H1 (cell line): ENCODE results near the gene RAMP1. TPM values are rescaled to one million over a fixed set of nuclear protein-coding genes. Genes with fewer than 3 reads are reported as not detected.

Experiments used
- BCL11A ChIP-seq, 2 experiments: IDR thresholded peaks; one replicate each; pipeline ENCODE4 v1.6.1; 2011; ENCODE audit warnings: low read depth in 2 of 2, low read length in 2 of 2, mild to moderate bottlenecking in 2 of 2
- GABPA ChIP-seq: IDR thresholded peaks from 2 replicates; pipeline ENCODE4 v1.6.1; 2011; ENCODE audit warnings: mild to moderate bottlenecking, low read length, moderate library complexity, borderline replicate concordance; ENCODE audit not compliant: insufficient read depth
- JUND ChIP-seq: IDR thresholded peaks from 2 replicates; pipeline ENCODE4 v1.6.1; 2011; ENCODE audit warnings: mild to moderate bottlenecking, improper control_type of control experiment, low read length
- NRF1 ChIP-seq: IDR thresholded peaks from 2 replicates; pipeline ENCODE4 v1.6.1; 2011; ENCODE audit warnings: mild to moderate bottlenecking, low read depth, low read length, improper control_type of control experiment
- RFX5 ChIP-seq: IDR thresholded peaks from 2 replicates; pipeline ENCODE4 v1.6.1; 2011; ENCODE audit warnings: low read depth, low read length, improper control_type of control experiment, borderline replicate concordance
- SIRT6 ChIP-seq: IDR thresholded peaks from one replicate; pipeline ENCODE4 v1.7.1; 2012; ENCODE audit warnings: low read length, inconsistent platforms
- SP2 ChIP-seq: IDR thresholded peaks from 2 replicates; pipeline ENCODE4 v1.6.1; 2012; ENCODE audit warnings: mild to moderate bottlenecking, low read length, inconsistent platforms
- SRF ChIP-seq: IDR thresholded peaks from 2 replicates; pipeline ENCODE4 v1.6.1; 2011; ENCODE audit warnings: mild to moderate bottlenecking, low read depth, low read length, moderate library complexity
- polyA plus RNA-seq, 7 experiments: library from polyadenylated mRNA; depleted of rRNA in 3 of 7; stranded (reverse) in 5 of 7; unstranded in 2 of 7; fragments of >200 nt in 5 of 7; fragments of 200-250 nt in 2 of 7; gene quantifications; 1 replicate in 5 of 7; 2 replicates in 1 of 7; 4 replicates in 1 of 7; pipeline versions ENCODE4 v1.2.1 to v1.2.3, GENCODE V29; 2011 to 2013; ENCODE audit warnings: missing spikeins in 2 of 7, mixed read lengths in 2 of 7
- total RNA-seq: library from RNA; stranded (reverse); fragmentation: NEBNext Ultra II Directional; extraction: Animal tissue kit (Norgen Biotek cat#: 25700); gene quantifications from 2 replicates; pipeline ENCODE4 v1.2.1, GENCODE V29; 2021

RAMP1 gene
- total and polyA plus RNA-seq, 2 of the 8 experiments (the other 6 are each of a cell fraction or from before 2014, with no cell fraction given), result 0.65 to 4.3 TPM

- TF ChIP-seq RFX5 (no peak), BCL11A (IDR thresholded peaks at IDR 0.05; ENCODE audit: low read depth in 2 of 2, low read length in 2 of 2) (no peak), GABPA (no peak), SRF (no peak), SP2 (no peak), JUND (no peak), SIRT6 (no peak), NRF1 (no peak)
These were observed 5.1 kb upstream of the RAMP1 start (continued) for GRCh38 chr2:237854295-237854694.
